ENCODE measurements around the gene STAMBPL1. TPM values are rescaled to one million over a fixed set of nuclear protein-coding genes. Genes with fewer than 3 reads are reported as not detected.

The STAMBPL1 gene
- total RNA-seq, 2 experiments from 2014 or later, result 39.7 to 45.4 TPM

DNA sequence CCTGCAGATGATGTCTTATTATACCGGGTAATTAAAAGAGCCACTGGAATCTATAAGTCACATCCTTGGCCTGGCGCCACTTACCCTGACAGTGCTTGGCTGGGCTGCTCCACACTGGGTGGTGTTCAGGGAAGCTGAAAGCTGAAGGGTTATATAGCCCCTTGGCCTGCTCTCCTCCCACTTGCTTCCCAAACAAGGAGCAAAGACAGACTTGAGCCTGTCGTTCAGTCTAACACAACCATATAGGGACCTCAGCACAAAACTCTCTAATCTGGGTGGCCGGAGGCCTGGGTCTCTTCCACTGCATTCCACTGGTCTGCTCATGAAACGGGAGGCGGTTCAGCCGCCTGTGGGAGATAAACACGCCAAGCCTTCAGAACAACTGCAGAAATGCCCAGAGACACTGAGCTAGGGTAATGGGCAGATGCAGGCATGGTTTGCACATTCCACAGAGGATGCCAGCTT lies 72.6 kb downstream of the STAMBPL1 start, which contains the start of gene ACTA2:
TSS of gene ACTA2 (minus strand) at position 127 of the 465 bp plus-strand sequence. CDS start 3,843 bp downstream, outside the sequence.
- peaks cover 15% of the 10 kb centered on the region for H3K4me1 Mint-ChIP-seq
- ChIA-PET POLR2A (no interaction called here), CTCF (no interaction called here)
- H3K27me3 Mint-ChIP-seq, result no peaks in the 10 kb centered on the region
- no peak within 1 kb of the TSS for H3K27ac Mint-ChIP-seq
- no peak for DNase-seq
- H3K9me3 Mint-ChIP-seq, result peaks cover 3% of the 10 kb centered on the region
- no peak within 1 kb of the TSS for H3K4me3 Mint-ChIP-seq
- peaks cover 8% of the 10 kb centered on the region for H3K36me3 Mint-ChIP-seq (ENCODE audit: low read depth)

DNA sequence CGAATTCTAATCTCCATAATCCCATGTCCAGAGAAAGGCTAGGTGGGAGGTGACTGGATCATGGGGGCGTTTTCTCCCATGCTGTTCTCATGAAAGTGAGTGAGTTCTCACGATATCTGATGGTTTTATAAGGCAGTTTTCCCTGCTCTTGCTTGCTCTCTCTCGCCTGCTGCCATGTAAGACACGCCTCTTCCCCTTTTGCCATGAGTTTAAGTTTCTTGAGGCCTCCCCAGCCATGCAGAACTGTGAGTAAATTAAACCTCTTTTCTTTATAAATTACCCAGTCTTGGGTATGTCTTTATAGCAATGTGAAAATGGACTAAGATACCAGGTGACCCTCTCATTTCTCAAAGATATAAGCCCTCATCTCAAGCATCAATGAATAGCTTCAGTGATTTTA lies 73.6 kb downstream of the STAMBPL1 start:
- no peak for DNase-seq
- ChIA-PET POLR2A (no interaction called here), CTCF (interaction anchor here (1.3 kb wide), 1 partner anchor 8 kb away, joined by 5 read pairs; no protein-coding TSS in a partner anchor)
- Mint-ChIP-seq H3K27ac (no peak overlapping the region), H3K9me3 (peaks cover 3% of the 10 kb centered on the region), H3K4me3 (no peak overlapping the region), H3K4me1 (peaks cover 15% of the 10 kb centered on the region), H3K36me3 (ENCODE audit: low read depth) (peaks cover 8% of the 10 kb centered on the region), H3K27me3 (no peaks in the 10 kb centered on the region)

DNA sequence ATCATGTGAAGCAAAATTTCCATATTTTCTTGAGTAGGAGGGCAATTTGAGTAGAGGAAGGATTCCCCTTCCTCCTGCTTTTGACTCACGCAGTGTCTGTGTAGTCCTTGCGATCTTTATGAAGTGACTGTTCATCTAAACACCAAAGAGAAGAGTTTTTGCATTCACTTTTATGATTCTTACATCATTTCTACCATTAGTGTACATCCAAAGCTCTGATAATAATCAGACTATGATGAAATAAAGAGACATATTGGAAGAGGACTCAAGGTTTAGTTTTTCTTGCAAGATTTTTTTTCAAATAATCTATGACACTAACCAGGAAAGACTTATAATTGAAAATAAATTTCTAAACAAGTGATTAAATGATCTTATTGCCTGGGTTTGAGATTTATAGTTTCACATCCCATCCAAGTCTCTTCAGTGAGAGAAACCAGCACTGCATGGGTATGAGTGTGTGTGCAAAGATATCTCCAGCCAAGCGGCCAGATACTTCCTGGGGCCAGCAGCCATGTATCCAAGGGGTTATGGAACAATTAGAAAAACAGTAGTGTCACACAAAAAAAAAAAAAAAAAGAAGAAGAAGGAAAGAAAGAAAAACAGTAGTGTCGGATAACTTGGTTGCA lies 74.5 kb downstream of the STAMBPL1 start:
- H3K27ac Mint-ChIP-seq, result no peak overlapping the region
- ChIA-PET CTCF (interaction anchor here (0.6 to 1.3 kb wide), 2 partner anchors 9 to 127 kb away, joined by 3 to 5 read pairs; no protein-coding TSS in a partner anchor), POLR2A (no interaction called here)
- peaks cover 3% of the 10 kb centered on the region for H3K9me3 Mint-ChIP-seq
- H3K36me3 Mint-ChIP-seq (ENCODE audit: low read depth), result peaks cover 8% of the 10 kb centered on the region
- H3K27me3 Mint-ChIP-seq, result no peaks in the 10 kb centered on the region
- peaks cover 15% of the 10 kb centered on the region for H3K4me1 Mint-ChIP-seq
- no peak overlapping the region for H3K4me3 Mint-ChIP-seq
- no peak for DNase-seq

DNA sequence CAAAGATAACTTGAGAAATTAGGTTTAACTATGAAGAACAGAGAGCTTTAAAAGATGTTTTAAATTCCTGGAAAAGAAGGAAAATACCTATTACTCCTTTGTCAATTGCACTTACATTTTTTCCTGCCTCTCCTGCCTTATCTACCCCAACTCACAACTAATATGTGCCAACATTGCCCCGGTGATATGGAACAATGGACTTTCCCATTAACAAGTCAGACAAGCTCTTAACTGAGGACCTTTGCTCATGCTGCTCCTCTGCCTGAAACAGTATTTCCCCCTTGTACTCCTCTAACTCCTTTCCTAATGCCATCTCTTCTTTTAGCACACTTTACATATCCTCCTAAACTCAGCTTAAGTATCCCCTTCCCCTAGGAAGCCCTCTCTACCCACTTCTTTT lies 77.3 kb downstream of the STAMBPL1 start:
- Mint-ChIP-seq H3K27ac (no peak overlapping the region), H3K36me3 (ENCODE audit: low read depth) (peaks cover 5% of the 10 kb centered on the region), H3K4me1 (peaks cover 33% of the 10 kb centered on the region), H3K9me3 (peaks cover 3% of the 10 kb centered on the region), H3K4me3 (no peak overlapping the region), H3K27me3 (no peaks in the 10 kb centered on the region)
- POLR2A ChIA-PET, result no interaction called here
- DNase-seq, result no peak
- CTCF ChIA-PET, result interaction anchor here (0.6 to 1.4 kb wide), 5 partner anchors 15 to 260 kb away, joined by 3 read pairs; no protein-coding TSS in a partner anchor

DNA sequence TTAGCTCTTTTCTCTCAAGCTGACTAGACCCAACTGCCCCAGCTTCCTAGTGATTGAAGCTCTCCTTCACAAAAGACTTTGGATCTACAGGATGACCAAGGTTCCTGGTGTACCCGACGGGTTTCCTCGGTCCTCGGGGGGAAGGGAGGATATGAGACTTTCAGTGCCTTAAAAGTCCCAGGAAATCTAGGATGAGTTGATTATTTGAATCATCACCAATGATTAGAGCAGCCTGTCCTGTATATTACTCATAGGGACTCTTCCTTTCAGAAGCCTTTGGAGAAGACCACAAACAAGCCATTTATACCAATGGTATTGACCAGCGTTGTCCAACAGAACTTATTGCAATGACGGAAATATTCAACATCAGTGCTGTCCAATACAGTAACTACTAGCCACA lies 78.7 kb downstream of the STAMBPL1 start:
- ChIA-PET CTCF (interaction anchor here (1.0 to 1.4 kb wide), 3 partner anchors 16 to 71 kb away, joined by 3 read pairs; no protein-coding TSS in a partner anchor), POLR2A (no interaction called here)
- Mint-ChIP-seq H3K27me3 (no peaks in the 10 kb centered on the region), H3K4me1 (peaks cover 37% of the 10 kb centered on the region), H3K36me3 (ENCODE audit: low read depth) (peaks cover 8% of the 10 kb centered on the region), H3K27ac (no peak overlapping the region), H3K9me3 (peaks cover 3% of the 10 kb centered on the region), H3K4me3 (no peak overlapping the region)
- no peak for DNase-seq

DNA sequence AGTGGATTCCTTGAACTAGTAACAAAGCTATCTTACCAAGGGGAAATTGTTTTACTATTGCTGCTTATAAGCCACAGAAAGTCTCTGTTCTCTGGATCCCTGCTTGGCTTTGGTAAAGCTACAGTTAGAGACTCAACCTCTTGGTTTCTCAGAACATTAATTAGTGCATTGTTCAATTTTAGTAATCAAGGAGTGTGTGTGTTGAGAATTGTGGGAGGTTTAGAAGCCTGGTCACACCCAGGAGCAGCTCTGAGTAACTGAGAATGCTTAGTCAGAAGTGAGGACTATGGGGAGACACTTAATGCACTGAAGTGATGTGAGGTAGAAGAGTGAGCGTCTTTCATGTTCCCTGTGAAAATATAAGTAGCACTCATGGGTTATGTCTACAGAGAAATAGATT lies 80.8 kb downstream of the STAMBPL1 start:
- ChIA-PET POLR2A (no interaction called here), CTCF (interaction anchor here (0.6 kb wide), 1 partner anchor 170 kb away, joined by 3 read pairs; no protein-coding TSS in a partner anchor)
- no peak for DNase-seq
- H3K36me3 Mint-ChIP-seq (ENCODE audit: low read depth), result peaks cover 9% of the 10 kb centered on the region
- no peak overlapping the region for H3K4me3 Mint-ChIP-seq
- peaks cover 35% of the 10 kb centered on the region for H3K4me1 Mint-ChIP-seq
- no peaks in the 10 kb centered on the region for H3K27me3 Mint-ChIP-seq
- H3K9me3 Mint-ChIP-seq, result peaks cover 2% of the 10 kb centered on the region
- no peak overlapping the region for H3K27ac Mint-ChIP-seq

DNA sequence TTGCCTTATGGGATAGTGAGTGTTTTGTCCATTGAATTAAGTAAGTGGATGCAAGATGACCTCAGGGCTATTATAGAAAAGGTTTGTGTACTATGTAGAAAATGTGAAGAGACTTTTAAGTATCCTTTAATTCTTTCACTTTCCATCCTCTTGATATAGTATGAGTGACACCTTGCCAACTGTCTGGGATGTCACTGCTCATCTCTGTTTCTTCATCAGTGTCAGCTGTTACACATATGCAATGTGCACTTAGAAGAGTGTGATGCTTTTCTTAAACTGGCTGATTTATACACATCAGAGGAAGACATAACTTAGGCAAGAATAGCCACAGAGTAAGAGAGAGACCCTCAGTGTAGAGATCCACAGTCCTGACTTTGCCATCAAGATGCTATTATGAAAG lies 81.2 kb downstream of the STAMBPL1 start:
- DNase-seq, result no peak
- peaks cover 2% of the 10 kb centered on the region for H3K9me3 Mint-ChIP-seq
- H3K4me3 Mint-ChIP-seq, result no peak overlapping the region
- CTCF ChIA-PET, result interaction anchor here (0.6 kb wide), 1 partner anchor 169 kb away, joined by 3 read pairs; no protein-coding TSS in a partner anchor
- H3K4me1 Mint-ChIP-seq, result peaks cover 35% of the 10 kb centered on the region
- H3K27ac Mint-ChIP-seq, result no peak overlapping the region
- POLR2A ChIA-PET, result no interaction called here
- peaks cover 9% of the 10 kb centered on the region for H3K36me3 Mint-ChIP-seq (ENCODE audit: low read depth)
- no peaks in the 10 kb centered on the region for H3K27me3 Mint-ChIP-seq

DNA sequence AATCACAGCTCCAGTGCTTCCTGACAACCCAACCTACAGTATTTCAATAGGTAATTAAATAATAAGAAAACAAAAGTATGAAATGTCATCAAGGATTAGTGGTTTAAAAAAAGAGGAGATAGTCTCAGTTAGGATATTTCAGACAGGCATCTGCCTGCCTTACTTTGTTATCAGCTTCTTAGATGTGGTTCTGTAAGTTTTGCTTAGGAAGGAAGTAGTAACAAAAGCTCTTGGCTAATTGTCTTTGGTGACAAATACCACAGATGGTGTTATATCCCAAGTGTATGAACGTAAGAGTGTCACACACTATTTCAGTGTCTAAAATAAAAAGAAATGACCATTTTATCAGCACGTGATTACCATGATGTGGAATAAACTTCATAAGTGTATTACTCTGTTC lies 82.3 kb downstream of the STAMBPL1 start:
- peak overlapping the region; percentile 28 for H3K27ac Mint-ChIP-seq
- H3K27me3 Mint-ChIP-seq, result no peaks in the 10 kb centered on the region
- H3K9me3 Mint-ChIP-seq, result peaks cover 2% of the 10 kb centered on the region
- peaks cover 9% of the 10 kb centered on the region for H3K36me3 Mint-ChIP-seq (ENCODE audit: low read depth)
- ChIA-PET CTCF (interaction anchor here (1.1 to 1.6 kb wide), 2 partner anchors 12 to 17 kb away, joined by 3 to 4 read pairs; no protein-coding TSS in a partner anchor), POLR2A (interaction anchor here (0.8 kb wide), 1 partner anchor 430 kb away, joined by 3 read pairs; no protein-coding TSS in a partner anchor)
- peaks cover 35% of the 10 kb centered on the region for H3K4me1 Mint-ChIP-seq
- no peak for DNase-seq
- peak overlapping the region; percentile 26 for H3K4me3 Mint-ChIP-seq

DNA sequence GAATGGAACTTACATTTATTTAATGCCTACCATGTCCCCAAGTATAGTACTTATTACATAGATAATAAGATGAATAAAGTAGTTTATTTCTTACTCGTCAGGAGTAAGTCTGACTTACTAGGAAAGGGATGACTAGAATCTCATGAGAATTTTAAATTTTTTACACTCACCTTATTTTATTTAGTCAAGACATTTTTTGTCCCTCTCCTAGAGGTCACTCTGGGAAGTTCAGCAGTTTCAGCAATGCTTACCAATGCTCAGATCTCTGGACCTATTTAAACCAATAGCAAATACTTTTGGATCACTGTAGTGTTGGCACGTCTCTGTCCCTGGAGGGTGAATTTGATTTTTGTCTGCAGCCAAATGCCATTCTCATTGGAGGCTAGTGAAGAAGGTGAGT lies 83.3 kb downstream of the STAMBPL1 start:
- Mint-ChIP-seq H3K9me3 (peaks cover 2% of the 10 kb centered on the region), H3K36me3 (ENCODE audit: low read depth) (peaks cover 9% of the 10 kb centered on the region), H3K4me3 (no peak overlapping the region), H3K4me1 (peaks cover 35% of the 10 kb centered on the region), H3K27me3 (no peaks in the 10 kb centered on the region), H3K27ac (no peak overlapping the region)
- DNase-seq, result no peak
- ChIA-PET POLR2A (no interaction called here), CTCF (interaction anchor here (1.6 kb wide), 1 partner anchor 18 kb away, joined by 4 read pairs; no protein-coding TSS in a partner anchor)

DNA sequence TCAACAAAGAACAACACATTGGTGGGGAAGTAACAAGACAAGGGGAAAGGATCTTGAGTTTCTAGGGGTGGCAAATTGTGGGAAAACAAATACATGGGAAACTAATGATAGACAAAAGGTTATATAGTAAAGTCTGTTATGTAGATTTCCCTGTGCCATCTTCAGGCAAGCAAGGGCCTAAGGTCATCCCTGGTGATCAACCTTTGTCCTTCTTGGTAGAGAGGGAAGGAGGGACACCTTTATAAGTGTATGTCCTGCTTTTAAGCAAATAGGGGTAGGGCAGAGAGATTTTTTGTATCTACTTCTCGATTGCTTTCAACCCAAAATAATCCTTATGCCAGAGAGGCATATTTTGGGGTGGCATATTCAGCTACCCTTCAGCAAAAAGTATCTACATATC lies 84.3 kb downstream of the STAMBPL1 start:
- POLR2A ChIA-PET, result no interaction called here

DNA sequence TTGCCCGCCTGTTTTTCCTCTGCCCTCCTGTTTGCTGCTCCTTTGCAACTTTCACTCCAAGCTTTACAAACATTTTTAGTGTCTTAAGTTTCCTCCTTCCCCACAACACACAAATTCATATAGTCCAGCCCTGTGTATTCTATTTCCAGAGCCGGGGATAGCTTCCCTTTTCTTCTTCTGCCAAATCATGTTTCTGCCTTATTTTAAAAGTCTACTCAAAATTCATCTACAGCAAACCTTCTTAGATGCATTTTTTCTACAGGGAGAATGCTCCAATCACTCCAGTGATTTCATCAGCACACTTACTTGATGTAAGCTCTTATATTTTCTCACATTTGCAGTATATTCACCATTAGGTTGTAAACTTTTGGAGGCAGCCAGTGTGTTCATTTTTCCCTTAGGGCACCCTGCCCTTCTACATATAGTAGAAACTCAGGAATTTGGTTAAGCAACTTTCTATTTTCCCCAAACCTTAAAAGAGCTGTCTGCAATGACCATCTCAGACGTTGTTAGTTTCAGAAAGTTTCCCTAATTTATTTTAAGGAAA lies 84.9 kb downstream of the STAMBPL1 start:
- ChIA-PET POLR2A (interaction anchor here (0.6 kb wide), 1 partner anchor 18 kb away, joined by 3 read pairs; no protein-coding TSS in a partner anchor), CTCF (no interaction called here)
- Mint-ChIP-seq H3K4me3 (no peak overlapping the region), H3K4me1 (peaks cover 34% of the 10 kb centered on the region), H3K36me3 (ENCODE audit: low read depth) (peaks cover 8% of the 10 kb centered on the region), H3K27me3 (no peaks in the 10 kb centered on the region), H3K27ac (no peak overlapping the region), H3K9me3 (peaks cover 2% of the 10 kb centered on the region)
- DNase-seq, result no peak

More for the DNA sequence above, 84.3 kb downstream of the STAMBPL1 start:
- CTCF ChIA-PET, result no interaction called here
- H3K27me3 Mint-ChIP-seq, result no peaks in the 10 kb centered on the region
- peaks cover 9% of the 10 kb centered on the region for H3K36me3 Mint-ChIP-seq (ENCODE audit: low read depth)
- no peak for DNase-seq
- H3K9me3 Mint-ChIP-seq, result peaks cover 2% of the 10 kb centered on the region
- peaks cover 35% of the 10 kb centered on the region for H3K4me1 Mint-ChIP-seq
- H3K4me3 Mint-ChIP-seq, result no peak overlapping the region
- H3K27ac Mint-ChIP-seq, result no peak overlapping the region

DNA sequence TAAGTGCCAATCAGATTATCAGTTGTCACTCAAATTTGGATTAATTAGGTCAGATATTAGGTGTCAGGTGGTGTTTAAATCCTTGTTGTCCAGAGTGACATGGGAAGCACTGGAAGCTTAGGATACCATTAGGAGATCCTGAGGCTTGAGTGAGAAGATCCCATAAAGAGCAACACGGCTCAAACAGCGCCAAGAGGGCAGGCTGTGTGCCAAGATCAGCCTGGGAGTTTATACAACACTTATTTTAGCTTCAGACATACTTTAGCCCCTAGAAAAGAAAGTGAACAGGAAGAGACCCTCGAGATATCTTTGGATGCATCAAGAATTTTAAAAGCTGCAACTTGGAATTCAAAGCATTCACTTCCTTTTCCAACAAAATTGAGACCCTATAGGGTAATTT lies 86.8 kb downstream of the STAMBPL1 start:
- Mint-ChIP-seq H3K27me3 (no peaks in the 10 kb centered on the region), H3K9me3 (peaks cover 2% of the 10 kb centered on the region), H3K4me1 (peaks cover 17% of the 10 kb centered on the region), H3K27ac (no peak overlapping the region), H3K36me3 (ENCODE audit: low read depth) (peaks cover 8% of the 10 kb centered on the region), H3K4me3 (no peak overlapping the region)
- DNase-seq, result no peak
- ChIA-PET CTCF (interaction anchor here (0.6 kb wide), 1 partner anchor 107 kb away, joined by 3 read pairs; no protein-coding TSS in a partner anchor), POLR2A (no interaction called here)

DNA sequence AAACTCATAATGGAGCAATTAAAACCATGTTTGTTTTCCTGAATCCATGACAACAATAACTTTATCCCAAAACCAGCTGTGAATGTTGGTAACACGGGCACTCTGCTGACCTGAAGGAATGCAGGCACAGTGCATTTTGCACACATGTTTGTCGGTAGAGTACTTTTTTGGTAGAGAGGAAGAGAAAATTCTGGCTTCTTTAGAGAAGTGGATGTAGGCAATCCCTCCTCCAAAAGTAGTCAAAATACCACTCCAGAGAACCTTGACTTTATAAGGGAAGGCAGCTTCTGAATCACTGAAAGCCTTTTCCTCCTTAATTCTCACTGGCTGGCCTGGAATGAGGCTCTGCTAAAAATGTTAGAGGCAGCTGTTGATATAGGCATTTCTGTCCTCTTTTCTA lies 88.3 kb downstream of the STAMBPL1 start:
- H3K27me3 Mint-ChIP-seq, result no peaks in the 10 kb centered on the region
- no peak for DNase-seq
- peaks cover 7% of the 10 kb centered on the region for H3K4me1 Mint-ChIP-seq
- no peaks in the 10 kb centered on the region for H3K9me3 Mint-ChIP-seq
- peaks cover 4% of the 10 kb centered on the region for H3K36me3 Mint-ChIP-seq (ENCODE audit: low read depth)
- CTCF ChIA-PET, result no interaction called here
- H3K4me3 Mint-ChIP-seq, result no peak overlapping the region
- POLR2A ChIA-PET, result no interaction called here
- H3K27ac Mint-ChIP-seq, result no peak overlapping the region

Measured in activated CD4-positive, alpha-beta T cell treated with anti-CD3 and anti-CD28 coated beads, Interleukin-2, amount 10 ng/mL, durations not matched to agents 7 days and 5 days (primary cell).